HCT116 (cell line): ENCODE data around the gene PXDN. TPM values are rescaled to one million over a fixed set of nuclear protein-coding genes. Genes with fewer than 3 reads are reported as not detected.

Source experiments
- ATAC-seq: fragments of 200-7000 bp; cut with Tn5 transposase; 2 replicates; pipeline ENCODE4 v1.9.1; 2020; ENCODE audit warnings: mild to moderate bottlenecking, moderate library complexity
- BruUV-seq: library from RNA; stranded (reverse); fragments of 400-500 nt; replicated peaks from 2 replicates; lab custom pipeline; 2021; lab: Mats Ljungman, UMichigan
- CTCF ChIA-PET: fragments of 300-600 bp; sonication (Branson Sonifier 250); formaldehyde crosslinking; loops from one replicate; lab custom pipeline; 2021; ENCODE audit warnings: antibody characterized with exemption; lab: Charles Lee
- POLR2A ChIA-PET: fragments of 300-600, 350-600 bp; sonication (Branson Sonifier 250); formaldehyde crosslinking; loops from one replicate; lab custom pipeline; 2021; ENCODE audit warnings: antibody characterized with exemption; lab: Charles Lee
- RAD21 ChIA-PET, 2 experiments: fragments of 300-600 bp; sonication (Branson Sonifier 250); formaldehyde crosslinking; loops; one replicate each; lab custom pipeline; 2023; ENCODE audit warnings: low total read pairs in 2 of 2; ENCODE audit not compliant: uncharacterized antibody in 2 of 2, unreplicated experiment in 2 of 2, low non-redundant PET in 1 of 2; lab: Charles Lee
- DNase-seq: peaks from one replicate; pipeline ENCODE4 v3.0.0-alpha.2; 2010; ENCODE audit warnings: low read depth, low spot score
- H2AFZ ChIP-seq: fragments of 200-600 bp; shearing (Covaris generic), sonication (generic); 2 replicates; pipeline ENCODE4 v1.6.1; 2017; ENCODE audit warnings: low read depth, mixed run types, mixed read lengths, antibody characterized with exemption, low read length; ENCODE audit not compliant: poor library complexity, severe bottlenecking
- H3K27ac ChIP-seq: 2 replicates; pipeline ENCODE4 v1.5.1; 2012; ENCODE audit warnings: low read depth, low read length
- H3K27me3 ChIP-seq: fragments of 200-600 bp; sonication (generic); 2 replicates; pipeline ENCODE4 v1.6.1; 2016; ENCODE audit warnings: mixed run types, low read length, mixed read lengths; ENCODE audit not compliant: insufficient read depth
- H3K36me3 ChIP-seq, 2 experiments: fragments of 200-500 bp in 1 of 2; fragments of 200-600 bp in 1 of 2; sonication (Bioruptor generic) in 1 of 2; sonication (generic) in 1 of 2; 2 replicates each; pipeline versions ENCODE4 v1.5.1 to v1.6.1; 2014 to 2016; ENCODE audit warnings: low read length in 2 of 2, inconsistent platforms in 1 of 2, mixed read lengths in 1 of 2, mixed run types in 1 of 2; ENCODE audit not compliant: insufficient read depth in 2 of 2, control insufficient read depth in 1 of 2
- H3K4me1 ChIP-seq, 2 experiments: fragments of 200-600 bp in 1 of 2; sonication (generic) in 1 of 2; 2 replicates each; pipeline versions ENCODE4 v1.5.1 to v1.6.1; 2012 to 2017; ENCODE audit warnings: low read length in 2 of 2, inconsistent platforms in 1 of 2, mild to moderate bottlenecking in 1 of 2, mixed read lengths in 1 of 2, mixed run types in 1 of 2, moderate library complexity in 1 of 2; ENCODE audit not compliant: insufficient read depth in 2 of 2, control insufficient read depth in 1 of 2
- H3K4me2 ChIP-seq: fragments of 200-600 bp; sonication (generic); 2 replicates; pipeline ENCODE4 v1.6.1; 2017; ENCODE audit warnings: mixed run types, low read length, mixed read lengths
- H3K4me3 ChIP-seq, 2 experiments: fragments of 200-600 bp in 1 of 2; sonication (generic) in 1 of 2; replicated peaks in 1 of 2; 2 replicates each; pipeline ENCODE4 v1.5.1; 2011 to 2016; ENCODE audit warnings: low read length in 2 of 2, control low read depth in 1 of 2, low read depth in 1 of 2, mild to moderate bottlenecking in 1 of 2, mixed read lengths in 1 of 2, mixed run types in 1 of 2
- H3K79me2 ChIP-seq: fragments of 200-600 bp; sonication (generic); 2 replicates; pipeline ENCODE4 v1.6.1; 2017; ENCODE audit warnings: mild to moderate bottlenecking, mixed run types, low read length, moderate library complexity, mixed read lengths; ENCODE audit not compliant: insufficient read depth
- H3K9ac ChIP-seq: fragments of 200-600 bp; sonication (generic); 2 replicates; pipeline ENCODE4 v1.6.1; 2016; ENCODE audit warnings: low read length, mixed read lengths
- H3K9me2 ChIP-seq: fragments of 200-600 bp; sonication (generic), shearing (Covaris generic); 2 replicates; pipeline ENCODE4 v1.6.1; 2017; ENCODE audit warnings: mixed run types, mild to moderate bottlenecking, moderate library complexity; ENCODE audit not compliant: insufficient read depth
- H3K9me3 ChIP-seq, 2 experiments: fragments of 200-500 bp in 1 of 2; fragments of 200-600 bp in 1 of 2; sonication (Bioruptor generic) in 1 of 2; sonication (generic) in 1 of 2; 2 replicates each; pipeline ENCODE4 v1.6.1; 2014 to 2017; ENCODE audit warnings: low read length in 2 of 2, mixed read lengths in 2 of 2, inconsistent platforms in 1 of 2, low read depth in 1 of 2, mild to moderate bottlenecking in 1 of 2, mixed run types in 1 of 2, moderate library complexity in 1 of 2; ENCODE audit not compliant: control insufficient read depth in 1 of 2, insufficient read depth in 1 of 2
- H4K20me1 ChIP-seq: fragments of 200-600 bp; sonication (generic), shearing (Covaris generic); 2 replicates; pipeline ENCODE4 v1.6.1; 2017; ENCODE audit warnings: mixed run types, mild to moderate bottlenecking, moderate library complexity; ENCODE audit not compliant: insufficient read depth
- CBX3 ChIP-seq: IDR thresholded peaks from 2 replicates; pipeline ENCODE4 v1.6.1; 2012; ENCODE audit warnings: low read depth
- CEBPB ChIP-seq: IDR thresholded peaks from 2 replicates; pipeline ENCODE4 v1.6.1; 2012; ENCODE audit warnings: low read depth
- EGR1 ChIP-seq: IDR thresholded peaks from 2 replicates; pipeline ENCODE4 v1.6.1; 2012; ENCODE audit warnings: low read depth
- ELF1 ChIP-seq: IDR thresholded peaks from 2 replicates; pipeline ENCODE4 v1.6.1; 2012; ENCODE audit warnings: low read depth, borderline replicate concordance
- EZH2 ChIP-seq: fragments of 200-600 bp; sonication (generic); IDR thresholded peaks from 2 replicates; pipeline ENCODE4 v1.6.1; 2017; ENCODE audit warnings: antibody characterized with exemption, mixed run types
- SIN3A ChIP-seq: IDR thresholded peaks from 2 replicates; pipeline ENCODE4 v1.6.1; 2012; ENCODE audit warnings: low read depth
- SRF ChIP-seq: IDR thresholded peaks from 2 replicates; pipeline ENCODE4 v1.6.1; 2012; ENCODE audit warnings: low read depth
- TCF7L2 ChIP-seq: IDR thresholded peaks from 2 replicates; pipeline ENCODE4 v1.7.0; 2011; ENCODE audit warnings: borderline replicate concordance, inconsistent platforms; ENCODE audit not compliant: insufficient read depth, insufficient read length; ENCODE audit errors: extremely low read depth
- ZNF274 ChIP-seq: fragments of 200-500 bp; sonication (Bioruptor generic); IDR thresholded peaks from 2 replicates; pipeline ENCODE4 v1.6.1; 2014; ENCODE audit warnings: mild to moderate bottlenecking, low read depth, low read length, inconsistent platforms
- intact Hi-C: fragments of 100-400 bp; cut with micrococcal nuclease; formaldehyde crosslinking; loops from 2 replicates; pipeline ENCODE4 v1.10.0; 2022
- total RNA-seq: library from RNA; stranded (reverse); gene quantifications from one replicate; pipeline ENCODE4 v1.2.1, GENCODE V29; 2021; ENCODE audit not compliant: unreplicated experiment
- TF ChIP-seq, protein P1 (sequence below): IDR thresholded peaks from 2 replicates; pipeline ENCODE4 v1.6.1; 2012; ENCODE audit warnings: low read depth
- TF ChIP-seq, protein P2 (sequence below): IDR thresholded peaks from 2 replicates; pipeline ENCODE4 v1.6.1; 2012
- TF ChIP-seq, protein P3 (sequence below): IDR thresholded peaks from 2 replicates; pipeline ENCODE4 v1.6.1; 2011; ENCODE audit warnings: mild to moderate bottlenecking, low read length, moderate library complexity; ENCODE audit not compliant: insufficient replicate concordance; ENCODE audit errors: extremely low read depth

Gene PXDN
- total RNA-seq, 1 experiment from 2014 or later: 10.7 TPM

GRCh38 chr2:1603521-1603920 lies 140.8 kb downstream of the PXDN start:
- peaks cover 38% of the 10 kb centered on the region for H3K27me3 ChIP-seq
- ATAC-seq: no peak
- H3K36me3 ChIP-seq: no peaks in the 10 kb centered on the region
- intact Hi-C loops: no loop called here
- H2AFZ ChIP-seq: no peak overlapping the region
- POLR2A ChIA-PET: no interaction called here
- no peaks in the 10 kb centered on the region for H3K9me3 ChIP-seq
- RAD21 ChIA-PET: no interaction called here
- no peaks in the 10 kb centered on the region for H4K20me1 ChIP-seq
- no peak for DNase-seq
- no peak overlapping the region for H3K4me2 ChIP-seq
- no peak for TF ChIP-seq SRF
- TF ChIP-seq, protein P1, sequence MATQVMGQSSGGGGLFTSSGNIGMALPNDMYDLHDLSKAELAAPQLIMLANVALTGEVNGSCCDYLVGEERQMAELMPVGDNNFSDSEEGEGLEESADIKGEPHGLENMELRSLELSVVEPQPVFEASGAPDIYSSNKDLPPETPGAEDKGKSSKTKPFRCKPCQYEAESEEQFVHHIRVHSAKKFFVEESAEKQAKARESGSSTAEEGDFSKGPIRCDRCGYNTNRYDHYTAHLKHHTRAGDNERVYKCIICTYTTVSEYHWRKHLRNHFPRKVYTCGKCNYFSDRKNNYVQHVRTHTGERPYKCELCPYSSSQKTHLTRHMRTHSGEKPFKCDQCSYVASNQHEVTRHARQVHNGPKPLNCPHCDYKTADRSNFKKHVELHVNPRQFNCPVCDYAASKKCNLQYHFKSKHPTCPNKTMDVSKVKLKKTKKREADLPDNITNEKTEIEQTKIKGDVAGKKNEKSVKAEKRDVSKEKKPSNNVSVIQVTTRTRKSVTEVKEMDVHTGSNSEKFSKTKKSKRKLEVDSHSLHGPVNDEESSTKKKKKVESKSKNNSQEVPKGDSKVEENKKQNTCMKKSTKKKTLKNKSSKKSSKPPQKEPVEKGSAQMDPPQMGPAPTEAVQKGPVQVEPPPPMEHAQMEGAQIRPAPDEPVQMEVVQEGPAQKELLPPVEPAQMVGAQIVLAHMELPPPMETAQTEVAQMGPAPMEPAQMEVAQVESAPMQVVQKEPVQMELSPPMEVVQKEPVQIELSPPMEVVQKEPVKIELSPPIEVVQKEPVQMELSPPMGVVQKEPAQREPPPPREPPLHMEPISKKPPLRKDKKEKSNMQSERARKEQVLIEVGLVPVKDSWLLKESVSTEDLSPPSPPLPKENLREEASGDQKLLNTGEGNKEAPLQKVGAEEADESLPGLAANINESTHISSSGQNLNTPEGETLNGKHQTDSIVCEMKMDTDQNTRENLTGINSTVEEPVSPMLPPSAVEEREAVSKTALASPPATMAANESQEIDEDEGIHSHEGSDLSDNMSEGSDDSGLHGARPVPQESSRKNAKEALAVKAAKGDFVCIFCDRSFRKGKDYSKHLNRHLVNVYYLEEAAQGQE: no peak
- no peak for TF ChIP-seq EZH2
- TF ChIP-seq SIN3A: no peak
- TF ChIP-seq, protein P2, sequence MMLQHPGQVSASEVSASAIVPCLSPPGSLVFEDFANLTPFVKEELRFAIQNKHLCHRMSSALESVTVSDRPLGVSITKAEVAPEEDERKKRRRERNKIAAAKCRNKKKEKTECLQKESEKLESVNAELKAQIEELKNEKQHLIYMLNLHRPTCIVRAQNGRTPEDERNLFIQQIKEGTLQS: no peak
- TF ChIP-seq CBX3: no peak
- TF ChIP-seq, protein P3, sequence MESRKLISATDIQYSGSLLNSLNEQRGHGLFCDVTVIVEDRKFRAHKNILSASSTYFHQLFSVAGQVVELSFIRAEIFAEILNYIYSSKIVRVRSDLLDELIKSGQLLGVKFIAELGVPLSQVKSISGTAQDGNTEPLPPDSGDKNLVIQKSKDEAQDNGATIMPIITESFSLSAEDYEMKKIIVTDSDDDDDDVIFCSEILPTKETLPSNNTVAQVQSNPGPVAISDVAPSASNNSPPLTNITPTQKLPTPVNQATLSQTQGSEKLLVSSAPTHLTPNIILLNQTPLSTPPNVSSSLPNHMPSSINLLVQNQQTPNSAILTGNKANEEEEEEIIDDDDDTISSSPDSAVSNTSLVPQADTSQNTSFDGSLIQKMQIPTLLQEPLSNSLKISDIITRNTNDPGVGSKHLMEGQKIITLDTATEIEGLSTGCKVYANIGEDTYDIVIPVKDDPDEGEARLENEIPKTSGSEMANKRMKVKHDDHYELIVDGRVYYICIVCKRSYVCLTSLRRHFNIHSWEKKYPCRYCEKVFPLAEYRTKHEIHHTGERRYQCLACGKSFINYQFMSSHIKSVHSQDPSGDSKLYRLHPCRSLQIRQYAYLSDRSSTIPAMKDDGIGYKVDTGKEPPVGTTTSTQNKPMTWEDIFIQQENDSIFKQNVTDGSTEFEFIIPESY: no peak
- TF ChIP-seq CEBPB: no peak
- TF ChIP-seq TCF7L2: no peak
- TF ChIP-seq ELF1: no peak
- no peak for TF ChIP-seq ZNF274
- TF ChIP-seq EGR1: no peak
- no peak overlapping the region for H3K9ac ChIP-seq
- no peak overlapping the region for H3K4me3 ChIP-seq
- CTCF ChIA-PET: no interaction called here
- H3K9me2 ChIP-seq: no peaks in the 10 kb centered on the region
- BruUV-seq: no TSS peak
- no peaks in the 10 kb centered on the region for H3K79me2 ChIP-seq
- no peaks in the 10 kb centered on the region for H3K4me1 ChIP-seq
- no peak overlapping the region for H3K27ac ChIP-seq
